HS-5 (cell line): ENCODE data around the gene SLC38A10.

Source experiments
- DNase-seq: peaks from one replicate; pipeline ENCODE4 v3.0.0-alpha.2; 2012; ENCODE audit warnings: low read depth

The SLC38A10 gene

DNA sequence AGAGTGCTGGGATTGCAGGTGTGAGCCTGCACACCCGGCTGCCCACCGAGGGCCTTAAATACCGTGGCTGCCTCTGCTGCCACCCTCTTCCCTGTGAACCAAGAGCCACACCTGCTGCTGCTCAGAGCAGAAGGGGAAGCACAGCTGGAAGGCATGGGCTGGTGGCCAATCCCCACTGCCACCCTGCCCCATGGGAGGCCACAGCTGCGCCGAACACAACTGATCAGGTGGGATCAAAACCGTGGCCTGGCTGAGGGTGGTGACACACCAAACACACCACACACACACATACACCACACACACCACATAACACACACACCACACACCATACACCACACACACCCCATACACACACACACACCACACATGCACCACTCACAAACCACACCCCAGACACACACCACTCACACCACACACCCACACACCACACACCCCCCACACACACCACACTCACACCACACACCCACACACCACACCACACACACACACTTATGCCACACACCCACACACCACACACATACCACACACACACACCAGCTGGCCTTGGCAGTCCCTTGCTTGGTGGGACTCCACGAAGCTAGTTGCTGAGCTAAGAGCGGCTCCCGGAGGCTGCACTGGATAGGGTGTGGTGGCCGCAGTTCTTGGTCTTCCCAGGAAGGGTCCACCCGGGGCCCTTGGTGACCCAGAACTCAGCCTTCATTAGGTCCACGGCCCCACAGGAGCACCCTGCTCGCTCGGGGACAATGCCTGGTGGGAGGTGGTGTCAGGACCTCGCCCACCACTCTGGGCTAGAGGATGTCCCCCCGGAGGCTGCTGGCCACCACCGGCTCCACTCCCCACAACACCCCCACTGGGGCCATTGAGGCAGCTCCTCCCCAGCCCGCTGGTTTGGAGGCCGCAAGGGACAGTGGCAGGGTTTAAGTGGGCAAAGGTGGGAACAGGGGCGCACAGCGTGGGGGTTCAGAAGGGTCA is 87.2 kb downstream of the SLC38A10 start:
- no peak for DNase-seq

DNA sequence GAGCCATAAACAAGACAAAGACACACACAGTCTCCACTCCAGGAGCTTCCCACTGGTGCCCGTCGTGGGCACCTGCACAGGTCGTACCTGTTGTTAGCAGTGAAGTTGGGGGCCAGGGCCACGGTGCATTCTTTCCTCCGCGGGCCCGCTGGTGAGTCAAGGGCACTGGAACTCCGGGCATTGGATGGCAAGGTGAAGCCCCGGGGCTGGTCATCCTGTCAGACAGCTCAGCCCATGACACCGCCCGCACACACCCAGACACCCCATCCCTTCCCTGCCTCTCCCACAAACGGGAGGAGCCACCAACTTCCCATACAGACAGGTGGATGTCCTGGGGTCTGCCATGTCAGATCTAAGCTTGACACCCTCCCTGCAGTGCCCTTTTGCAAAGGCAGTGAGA is 88.5 kb downstream of the SLC38A10 start:
- no peak for DNase-seq

DNA sequence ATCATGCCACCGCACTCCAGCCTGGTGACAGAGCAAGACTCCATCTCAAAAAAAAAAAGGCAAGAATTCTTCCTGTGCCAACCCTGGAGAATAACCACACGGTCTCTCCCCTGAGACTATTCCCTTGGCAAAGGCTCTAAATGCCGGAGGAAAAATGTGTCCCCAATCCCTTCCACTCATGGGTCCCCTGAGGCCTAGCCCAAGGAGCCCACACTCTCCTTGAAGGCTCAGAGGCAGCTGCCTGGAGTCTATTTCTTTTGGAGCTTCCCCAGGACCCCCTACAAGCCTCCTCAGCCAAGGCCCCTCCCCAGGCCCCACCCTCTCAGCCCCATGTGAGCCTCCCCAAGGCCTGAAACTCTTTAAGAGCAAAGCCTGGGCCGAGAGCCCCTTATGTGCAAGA is 88.9 kb downstream of the SLC38A10 start:
- DNase-seq, result no peak

DNA sequence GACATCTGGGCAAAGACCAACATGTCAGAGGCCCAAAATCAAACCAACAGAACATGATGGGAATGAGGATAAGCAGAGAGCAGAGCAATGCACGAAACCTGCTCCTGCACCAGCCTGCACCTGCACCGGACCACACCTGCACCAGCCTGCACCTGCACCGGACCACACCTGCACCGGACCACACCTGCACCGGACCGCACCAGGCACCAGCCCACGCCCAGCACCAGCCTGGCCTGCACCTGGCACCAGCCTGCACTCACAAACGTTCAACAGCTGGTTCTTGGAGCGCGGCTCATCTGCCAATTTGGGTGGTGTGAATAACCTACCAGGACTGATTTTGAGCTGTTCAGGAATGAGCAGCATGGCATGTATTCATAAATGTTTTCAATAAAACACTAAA is 90.5 kb downstream of the SLC38A10 start:
- no peak for DNase-seq

DNA sequence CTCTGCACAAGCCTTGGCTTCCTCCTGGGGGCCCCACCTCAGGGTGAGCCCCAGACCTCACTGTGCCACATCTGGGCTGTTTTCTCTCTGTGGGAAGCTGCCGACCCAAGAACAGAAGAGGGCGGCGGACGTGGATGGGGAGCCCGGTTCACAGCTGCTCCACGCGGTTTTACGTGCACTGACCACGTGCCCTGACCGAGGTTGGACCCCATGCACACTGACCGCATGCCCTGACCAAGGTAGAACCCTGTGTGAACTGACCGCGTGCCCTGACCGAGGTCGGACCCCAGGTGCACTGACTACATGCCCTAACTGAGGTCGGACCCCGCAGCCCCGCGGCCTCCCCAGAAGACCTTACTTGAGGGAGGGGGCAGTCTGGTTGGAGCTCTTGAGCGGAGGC is 92.0 kb downstream of the SLC38A10 start:
- DNase-seq, result no peak

DNA sequence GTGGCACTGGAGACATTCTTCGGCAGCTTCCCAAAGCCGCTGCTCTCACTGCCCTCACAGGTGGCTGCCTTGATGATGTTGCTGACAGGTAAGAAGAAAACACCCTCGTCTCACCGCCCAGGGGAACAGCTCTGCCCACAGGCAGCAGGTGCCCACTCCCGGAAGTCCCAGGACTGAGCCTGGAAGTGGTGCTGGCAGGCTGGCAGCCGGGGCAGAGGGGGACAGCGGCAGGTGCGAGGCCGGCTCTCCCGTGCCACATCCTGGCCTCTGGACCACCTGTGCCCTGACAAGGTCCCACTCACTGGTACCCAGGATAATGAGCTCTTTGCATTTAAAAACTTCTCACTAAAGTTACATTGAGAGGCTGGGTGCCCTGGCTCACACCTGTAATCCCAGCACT is 92.8 kb downstream of the SLC38A10 start:
- no peak for DNase-seq

DNA sequence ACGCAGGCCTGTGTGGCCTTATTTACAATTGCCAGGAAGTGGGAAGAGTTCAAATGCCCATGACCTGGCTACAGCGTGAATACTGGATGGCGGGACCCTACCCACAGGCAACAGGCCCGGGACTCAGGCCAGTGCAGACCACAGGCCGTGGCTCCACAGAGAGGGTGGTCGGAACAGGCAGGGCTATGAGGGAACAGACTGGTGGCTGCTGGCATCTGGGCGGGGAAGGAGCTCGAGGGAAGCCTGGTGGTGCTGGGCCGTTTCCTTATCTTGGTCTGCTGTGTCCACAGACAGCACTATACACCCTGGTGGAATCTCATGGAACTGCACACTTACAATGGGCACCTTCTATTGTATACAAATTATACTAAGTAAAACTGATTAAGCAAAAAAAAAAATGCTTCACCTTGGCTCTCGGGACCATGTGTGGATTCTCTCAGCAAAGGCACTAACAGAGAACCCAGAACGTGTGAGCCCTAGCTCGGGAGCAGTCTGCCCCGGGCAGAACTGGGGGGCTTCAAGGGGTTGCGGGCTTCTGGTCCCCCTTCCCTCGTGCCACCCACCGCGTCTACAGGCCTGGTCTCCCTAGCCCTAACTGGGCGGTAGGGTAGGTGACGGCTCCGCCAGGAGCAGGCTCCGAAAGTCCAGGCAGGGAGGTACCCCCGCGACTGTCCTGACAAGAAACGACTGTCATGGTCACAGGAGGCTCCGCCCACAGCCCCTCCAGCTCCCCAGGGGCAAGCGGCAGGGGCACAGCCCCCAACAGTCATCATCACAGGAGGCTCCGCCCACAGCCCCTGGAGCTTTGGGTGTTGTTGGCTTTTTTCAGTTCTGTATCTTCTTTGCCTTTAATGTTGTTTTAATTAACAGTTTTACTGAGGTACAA is 94.2 kb downstream of the SLC38A10 start:
- DNase-seq, result no peak

DNA sequence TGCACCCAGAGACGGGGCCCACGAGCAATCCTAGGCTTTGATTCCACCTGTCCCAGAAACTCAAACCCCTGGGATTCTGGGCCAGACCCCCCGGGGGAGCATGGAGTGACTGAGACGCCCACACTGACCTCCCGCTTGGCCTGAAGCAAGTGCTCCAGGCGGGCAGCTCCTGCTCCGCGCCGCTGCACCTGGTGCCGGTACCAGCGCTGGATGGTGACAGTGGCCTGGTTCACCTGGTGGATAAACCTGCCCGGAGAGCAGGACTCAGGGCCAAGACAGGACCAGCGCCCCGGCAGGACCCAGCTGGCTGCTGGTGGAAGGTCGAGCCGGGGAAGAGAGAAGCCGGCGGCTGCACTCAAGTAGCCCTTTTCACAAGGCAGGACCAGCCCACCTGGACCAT is 94.9 kb downstream of the SLC38A10 start:
- no peak for DNase-seq

DNA sequence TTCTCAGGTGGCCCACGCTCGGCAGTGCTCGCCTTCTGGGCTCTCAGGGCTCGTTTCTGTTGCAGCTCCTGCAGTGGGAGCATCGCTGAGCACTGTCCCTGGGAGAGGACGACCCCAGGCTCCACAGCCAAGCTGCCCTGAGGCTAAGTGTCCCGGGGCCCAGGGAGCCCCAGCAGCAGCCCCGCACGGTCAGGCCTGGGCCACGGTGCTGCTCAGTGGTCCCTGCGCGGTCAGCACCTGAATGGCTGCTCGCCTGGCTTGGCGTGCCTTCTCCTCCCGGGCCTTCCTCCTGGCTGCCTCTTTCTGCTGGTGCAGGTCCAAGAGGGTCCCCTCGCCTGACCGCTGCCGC is 95.7 kb downstream of the SLC38A10 start:
- no peak for DNase-seq

DNA sequence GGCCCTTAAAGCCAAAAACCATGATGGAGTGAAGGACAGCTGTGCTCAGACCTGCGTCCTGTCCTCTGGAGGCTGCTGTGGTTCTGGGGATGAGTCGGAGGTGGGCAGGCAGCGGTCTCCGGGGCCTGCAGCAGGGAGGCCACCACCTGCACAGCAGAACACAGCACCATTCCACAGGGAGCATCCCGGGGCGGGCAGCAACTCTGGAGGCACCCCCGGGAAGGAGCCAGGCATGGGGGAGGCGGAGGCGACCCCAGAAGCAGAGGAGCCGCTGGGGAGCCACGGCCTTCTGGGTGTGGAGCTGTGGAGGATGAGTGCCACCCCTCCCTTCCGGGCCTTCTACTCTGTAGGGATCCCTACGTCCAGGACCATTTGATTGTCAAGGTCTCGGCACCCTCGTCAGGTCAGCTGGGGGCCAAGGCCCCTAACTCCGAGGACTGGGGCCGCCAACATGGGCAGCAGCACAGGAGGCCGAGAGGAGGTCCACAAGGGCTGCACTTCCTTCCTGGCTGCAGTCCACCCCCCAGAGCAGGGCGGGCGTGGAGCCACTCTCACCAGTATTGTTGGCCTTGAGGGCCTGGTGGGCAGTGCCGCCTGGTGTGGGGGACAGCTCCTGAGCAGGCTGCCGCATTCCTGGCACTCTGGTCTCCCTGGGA is 96.2 kb downstream of the SLC38A10 start:
- no peak for DNase-seq

DNA sequence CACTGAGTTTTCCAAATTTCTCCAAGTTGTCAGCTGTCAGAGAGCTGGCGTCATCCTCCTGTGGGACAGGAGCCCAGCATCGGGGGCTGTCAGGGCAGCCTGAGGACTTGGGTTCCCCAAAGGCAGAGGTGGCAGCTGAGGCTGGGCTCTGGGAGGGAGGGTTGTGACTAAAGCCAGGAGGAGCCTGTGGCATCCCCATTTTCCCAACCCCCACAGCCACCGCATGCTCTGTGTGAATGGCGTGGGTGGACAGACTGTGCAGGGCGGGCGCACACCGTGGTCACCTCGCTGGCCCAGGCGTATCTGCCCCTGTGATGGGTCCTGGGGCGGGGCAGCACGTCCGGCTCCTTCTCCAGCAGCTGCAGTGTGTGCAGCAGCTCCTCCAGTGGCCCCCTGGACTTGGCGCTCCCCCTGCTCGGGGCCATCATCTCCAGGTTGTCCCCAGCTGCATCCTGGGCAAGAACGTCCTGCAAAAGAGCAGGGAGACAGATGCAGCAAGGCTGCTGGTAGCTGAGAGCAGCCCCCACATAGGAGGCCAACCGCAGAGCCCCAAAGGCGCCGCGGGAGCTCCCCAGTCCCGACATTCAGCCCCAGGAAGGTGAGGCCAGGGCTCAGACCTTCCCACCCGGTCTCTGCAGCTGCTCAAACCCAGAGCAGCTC is 97.1 kb downstream of the SLC38A10 start:
- DNase-seq, result no peak

DNA sequence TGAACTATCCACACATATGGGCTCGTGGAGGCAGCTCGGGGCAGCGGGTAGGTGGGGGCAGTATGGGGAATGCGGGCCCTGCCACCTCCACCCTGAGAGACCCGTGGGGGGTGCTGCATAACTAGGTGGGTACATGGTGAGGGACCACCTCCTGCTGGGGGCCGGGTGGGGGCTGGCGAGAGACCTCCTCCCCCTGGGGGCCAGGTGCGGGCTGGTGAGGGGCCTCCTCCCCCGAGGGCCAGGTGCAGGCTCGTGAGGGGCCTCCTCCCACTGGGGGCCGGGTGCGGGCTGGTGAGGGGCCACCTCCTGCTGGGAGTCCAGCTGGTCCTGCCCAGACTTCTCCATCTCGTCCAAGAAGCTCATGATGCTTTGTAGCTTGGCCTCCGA is 97.7 kb downstream of the SLC38A10 start:
- DNase-seq, result no peak

DNA sequence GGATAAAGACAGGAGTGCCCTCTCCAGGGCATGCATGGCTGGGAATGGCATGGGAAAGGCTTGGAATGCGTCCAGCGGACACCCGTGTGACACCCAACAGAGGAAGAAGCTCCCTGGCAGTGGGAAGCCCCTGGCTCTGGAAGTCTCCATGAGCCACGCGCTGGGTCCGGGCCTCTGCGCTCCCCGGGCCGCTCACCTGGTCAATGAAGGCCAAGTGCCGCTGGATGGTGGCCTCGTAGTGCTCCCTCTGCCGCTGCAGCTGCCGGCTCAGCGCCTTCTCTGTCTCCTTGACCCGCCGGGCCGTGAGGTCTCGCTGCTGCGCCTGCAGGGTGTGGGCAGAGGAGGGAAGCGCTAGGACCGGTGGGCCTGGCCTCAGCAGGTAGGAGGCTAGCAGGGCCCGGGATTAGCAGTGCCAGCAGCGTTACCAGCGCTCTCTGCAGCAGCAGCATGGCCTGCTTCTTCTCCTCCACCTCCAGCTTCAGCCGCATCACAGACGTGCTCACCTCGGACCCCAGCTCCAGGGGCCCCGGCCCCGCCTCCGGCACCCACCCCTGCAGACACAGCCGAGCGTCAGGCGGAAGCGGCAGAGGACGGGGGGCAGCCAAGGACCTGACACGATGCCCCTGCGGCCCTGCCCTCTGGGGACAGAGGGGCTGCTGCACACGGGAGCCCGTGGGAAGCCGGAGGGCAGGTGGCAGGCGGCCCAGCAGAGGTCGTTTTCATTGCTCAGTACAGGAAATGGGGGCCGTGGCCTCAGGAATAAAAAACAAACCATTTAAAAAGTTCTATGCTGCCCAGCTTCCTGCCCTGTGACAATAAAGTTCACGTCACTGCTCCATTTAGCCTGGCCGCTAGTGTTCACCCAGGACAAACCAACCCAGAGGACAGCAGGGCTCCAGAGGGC is 98.3 kb downstream of the SLC38A10 start:
- no peak for DNase-seq

DNA sequence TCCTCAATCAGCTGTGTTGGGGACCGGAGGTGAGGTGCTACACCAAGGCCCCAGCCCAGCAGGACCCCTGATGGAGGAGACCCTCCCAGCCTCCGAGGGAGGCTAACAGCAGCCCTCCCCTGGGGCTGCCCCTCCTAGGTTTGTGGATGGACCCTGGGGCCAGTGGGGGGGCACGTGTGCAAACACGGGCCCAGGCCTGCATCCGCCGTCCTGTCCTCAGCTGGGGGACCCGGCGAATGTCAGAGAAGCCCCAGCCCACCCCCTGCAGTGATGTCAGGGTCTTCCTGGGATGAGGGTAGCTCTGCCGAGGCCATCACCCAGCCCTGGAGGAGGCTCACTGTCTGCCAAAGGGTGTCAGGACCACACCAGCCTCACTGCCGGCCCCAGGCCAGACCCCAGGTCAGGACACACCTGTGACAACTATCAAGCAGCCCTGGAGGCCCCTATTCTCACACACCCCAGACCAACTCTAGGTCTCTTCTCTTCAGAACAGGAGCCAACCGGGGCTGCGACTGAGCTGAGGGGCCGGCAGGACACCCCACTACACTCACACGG is 99.1 kb downstream of the SLC38A10 start:
- no peak for DNase-seq
